CD4-positive, alpha-beta T cell (primary cell): ENCODE data around the gene BANF2. TPM values are rescaled to one million over a fixed set of nuclear protein-coding genes. Genes with fewer than 3 reads are reported as not detected.

ENCODE experiments used
- ATAC-seq: fragments of 200-7000 bp; cut with Tn5 transposase; one replicate; pipeline ENCODE4 v1.10.0; 2022; ENCODE audit warnings: mild to moderate bottlenecking; ENCODE audit not compliant: poor library complexity
- CTCF ChIA-PET: fragments of 350-600 bp; sonication (Branson Sonifier 250); formaldehyde crosslinking; loops from one replicate; lab custom pipeline; 2021; ENCODE audit warnings: antibody characterized with exemption, inconsistent platforms; lab: Charles Lee
- POLR2A ChIA-PET: fragments of 350-600 bp; sonication (Branson Sonifier 250); formaldehyde crosslinking; loops from one replicate; lab custom pipeline; 2021; ENCODE audit warnings: antibody characterized with exemption, inconsistent platforms; lab: Charles Lee
- DNase-seq, 14 experiments: peaks; one replicate each; pipeline ENCODE4 v3.0.0-alpha.2; 2013 to 2020; ENCODE audit warnings: mixed read lengths in 2 of 14
- H3K27ac ChIP-seq, 2 donors: one replicate each; pipeline versions ENCODE4 v1.5.1 to v1.7.0; 2013; ENCODE audit warnings: low read length in 2 of 2, low read depth in 1 of 2, mild to moderate bottlenecking in 1 of 2
- H3K27me3 ChIP-seq, 2 experiments: 1 replicate in 1 of 2; 2 replicates in 1 of 2; pipeline versions ENCODE4 v1.6.1 to v1.7.0; 2013; ENCODE audit warnings: low read length in 2 of 2, control low read depth in 1 of 2, mild to moderate bottlenecking in 1 of 2, moderate library complexity in 1 of 2; ENCODE audit not compliant: insufficient read depth in 2 of 2, control insufficient read depth in 1 of 2
- H3K36me3 ChIP-seq: one replicate; pipeline ENCODE4 v1.6.1; 2013; ENCODE audit warnings: low read length, control low read depth; ENCODE audit not compliant: insufficient read depth
- H3K4me1 ChIP-seq: one replicate; pipeline ENCODE4 v1.6.1; 2013; ENCODE audit warnings: low read length, control low read depth; ENCODE audit not compliant: insufficient read depth
- H3K4me3 ChIP-seq: one replicate; pipeline ENCODE4 v1.5.1; 2013; ENCODE audit warnings: mild to moderate bottlenecking, low read length, moderate library complexity
- H3K9me3 ChIP-seq, 2 experiments: 1 replicate in 1 of 2; 2 replicates in 1 of 2; pipeline versions ENCODE4 v1.6.1 to v1.7.0; 2013; ENCODE audit warnings: low read length in 2 of 2, mild to moderate bottlenecking in 2 of 2, control low read depth in 1 of 2, moderate library complexity in 1 of 2; ENCODE audit not compliant: control insufficient read depth in 1 of 2, insufficient read depth in 1 of 2
- H3K27ac Mint-ChIP-seq: one replicate; pipeline ENCODE4 v1.8.0; 2020; ENCODE audit warnings: mixed read lengths
- H3K27me3 Mint-ChIP-seq: one replicate; pipeline ENCODE4 v1.8.0; 2021; ENCODE audit warnings: mixed read lengths
- H3K36me3 Mint-ChIP-seq: one replicate; pipeline ENCODE4 v1.8.0; 2021; ENCODE audit warnings: low read depth, mixed read lengths
- H3K4me1 Mint-ChIP-seq: one replicate; pipeline ENCODE4 v1.8.0; 2021; ENCODE audit warnings: low read depth, mixed read lengths
- H3K4me3 Mint-ChIP-seq: one replicate; pipeline ENCODE4 v1.8.0; 2020; ENCODE audit warnings: mild to moderate bottlenecking, mixed read lengths
- H3K9me3 Mint-ChIP-seq: one replicate; pipeline ENCODE4 v1.8.0; 2020; ENCODE audit warnings: mixed read lengths
- CTCF ChIP-seq: fragments of 200-600 bp; IDR thresholded peaks from one replicate; pipeline ENCODE4 v1.8.0; 2022; ENCODE audit warnings: antibody characterized with exemption, mild to moderate bottlenecking
- intact Hi-C, 2 experiments: fragments of 100-400 bp; cut with DNase I in 1 of 2; cut with micrococcal nuclease in 1 of 2; formaldehyde crosslinking; loops; one replicate each; pipeline versions ENCODE4 v1.15.1 to v1.9.0; 2023 to 2025; cut with DNase I, micrococcal nuclease
- total RNA-seq, 174 experiments: library from RNA in 2 of 174; stranded (reverse) in 2 of 174; gene quantifications; one replicate each; pipeline ENCODE4 v1.2.3 and lab custom pipeline; 2021 to 2026

The BANF2 gene
- total RNA-seq, 2 experiments from 2014 or later, result not detected

DNA sequence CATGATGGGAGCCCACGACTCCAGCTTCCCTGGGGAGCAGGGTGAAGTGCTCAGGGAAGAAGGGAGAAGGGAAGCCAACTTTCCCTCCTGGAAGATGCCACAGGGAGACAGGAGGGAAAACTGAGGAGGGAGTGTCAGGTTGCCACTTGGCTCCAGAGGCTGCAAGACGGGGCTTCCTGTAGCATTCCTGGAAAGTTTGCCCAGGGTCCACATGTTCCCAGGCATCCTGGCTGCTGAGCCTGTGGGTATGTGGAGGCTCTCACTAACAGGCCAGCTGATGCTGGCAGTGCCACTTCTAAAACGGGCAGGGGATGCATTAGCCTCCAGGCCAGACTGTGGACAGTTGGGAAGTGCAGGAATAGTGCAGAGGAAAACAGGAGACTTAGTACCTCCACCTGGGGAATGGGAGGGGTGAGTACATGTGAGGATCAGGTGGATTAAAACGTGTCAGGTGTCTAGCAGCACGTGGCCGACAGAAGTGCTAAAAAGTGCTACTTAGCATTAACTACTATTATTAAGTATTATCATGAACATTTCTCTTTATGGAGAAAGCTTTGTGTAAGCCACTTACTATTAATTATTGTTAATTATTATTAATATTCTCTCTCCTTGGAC, 33.2 kb downstream of the BANF2 start:
- Mint-ChIP-seq H3K36me3 (no peaks in the 10 kb centered on the region), H3K4me1 (no peaks in the 10 kb centered on the region), H3K9me3 (peaks cover under 1% of the 10 kb centered on the region), H3K27ac (no peak overlapping the region), H3K27me3 (peaks cover 12% of the 10 kb centered on the region), H3K4me3 (no peak overlapping the region)
- CTCF ChIA-PET, result no interaction called here
- intact Hi-C loops, result no loop called here
- H3K4me1 ChIP-seq, result no peaks in the 10 kb centered on the region
- POLR2A ChIA-PET, result no interaction called here
- TF ChIP-seq CTCF, result no peak
- no peak overlapping the region for H3K27ac ChIP-seq
- peaks cover 3 to 9% of the 10 kb centered on the region in 2 experiments for H3K9me3 ChIP-seq
- H3K27me3 ChIP-seq, result peaks cover 0 to 3% of the 10 kb centered on the region in 2 experiments
- DNase-seq, result no peak
- no peak overlapping the region for H3K4me3 ChIP-seq
- no peaks in the 10 kb centered on the region for H3K36me3 ChIP-seq
- ATAC-seq, result no peak

DNA sequence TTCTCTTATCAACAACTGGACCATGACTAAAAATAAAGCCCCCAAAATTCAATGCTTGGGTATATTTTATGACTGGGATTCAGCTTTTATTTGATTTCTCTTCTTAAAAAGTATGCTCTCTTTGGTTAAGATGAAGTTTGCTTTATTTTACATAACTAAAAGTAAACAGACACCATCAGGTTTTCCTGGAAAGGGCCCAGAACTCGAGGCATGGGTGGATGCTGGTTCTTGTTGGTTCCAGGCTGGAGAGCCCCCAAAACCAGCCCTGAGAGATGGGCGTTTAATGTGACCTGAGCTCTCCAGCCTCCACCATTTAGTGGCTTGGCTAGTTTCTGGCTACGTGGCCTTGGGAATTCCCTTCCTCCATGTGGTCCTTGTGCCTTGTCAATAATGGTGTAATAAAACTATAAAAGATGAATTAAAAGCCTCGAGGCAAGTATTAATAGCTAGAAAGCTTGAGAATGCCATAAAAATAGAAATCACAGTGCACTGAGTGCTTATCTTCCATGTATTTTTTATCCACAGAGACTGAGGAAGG, 34.1 kb downstream of the BANF2 start:
- H3K27me3 Mint-ChIP-seq, result peaks cover 8% of the 10 kb centered on the region
- ChIA-PET POLR2A (no interaction called here), CTCF (no interaction called here)
- H3K27ac Mint-ChIP-seq, result no peak overlapping the region
- no peaks in the 10 kb centered on the region for H3K36me3 Mint-ChIP-seq
- Histone ChIP-seq H3K27ac (no peak overlapping the region), H3K9me3 (peaks cover 3 to 9% of the 10 kb centered on the region in 2 experiments), H3K27me3 (peaks cover 0 to 3% of the 10 kb centered on the region in 2 experiments), H3K4me3 (no peak overlapping the region), H3K36me3 (no peaks in the 10 kb centered on the region), H3K4me1 (no peaks in the 10 kb centered on the region)
- H3K9me3 Mint-ChIP-seq, result peaks cover 5% of the 10 kb centered on the region
- no peak for DNase-seq
- intact Hi-C loops, result no loop called here
- H3K4me3 Mint-ChIP-seq, result no peak overlapping the region
- no peak for TF ChIP-seq CTCF
- no peak for ATAC-seq
- H3K4me1 Mint-ChIP-seq, result no peaks in the 10 kb centered on the region

DNA sequence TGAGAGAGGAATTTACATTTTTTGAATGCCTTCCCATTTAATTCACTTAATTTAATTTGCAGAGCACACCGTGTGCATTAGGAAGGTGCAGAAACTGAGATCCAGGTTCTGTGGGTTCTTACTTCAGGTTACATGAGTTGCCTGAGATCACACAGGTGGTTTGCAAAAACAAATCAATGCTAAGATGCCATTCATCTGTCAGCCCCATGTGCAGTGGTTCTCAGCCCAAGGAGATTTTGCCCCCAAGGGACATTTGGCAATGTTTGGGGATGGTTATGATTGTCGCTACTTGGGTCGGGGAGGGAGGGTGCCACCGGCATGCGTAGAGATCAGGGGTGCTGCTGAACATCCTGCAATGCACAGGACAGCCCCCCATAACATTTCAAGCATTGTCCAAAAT, 34.6 kb downstream of the BANF2 start:
- Histone ChIP-seq H3K27me3 (peaks cover 0 to 3% of the 10 kb centered on the region in 2 experiments), H3K4me3 (no peak overlapping the region), H3K27ac (no peak overlapping the region), H3K9me3 (peaks cover 3 to 9% of the 10 kb centered on the region in 2 experiments), H3K36me3 (no peaks in the 10 kb centered on the region), H3K4me1 (no peaks in the 10 kb centered on the region)
- H3K4me3 Mint-ChIP-seq, result no peak overlapping the region
- DNase-seq (no peak), ATAC-seq (no peak)
- ChIA-PET CTCF (no interaction called here), POLR2A (no interaction called here)
- no peaks in the 10 kb centered on the region for H3K4me1 Mint-ChIP-seq
- H3K27ac Mint-ChIP-seq, result no peak overlapping the region
- peaks cover 8% of the 10 kb centered on the region for H3K9me3 Mint-ChIP-seq
- peaks cover 9% of the 10 kb centered on the region for H3K27me3 Mint-ChIP-seq
- no peaks in the 10 kb centered on the region for H3K36me3 Mint-ChIP-seq
- intact Hi-C loops, result no loop called here
- TF ChIP-seq CTCF, result no peak
